CD8-positive, alpha-beta memory T cell (primary cell): ENCODE data around the gene ZCCHC10. TPM values are rescaled to one million over a fixed set of nuclear protein-coding genes. Genes with fewer than 3 reads are reported as not detected.

Experiments
- CTCF ChIA-PET: fragments of 350-600 bp; sonication (Branson Sonifier 250); formaldehyde crosslinking; loops from one replicate; lab custom pipeline; 2021; ENCODE audit warnings: antibody characterized with exemption; lab: Charles Lee
- POLR2A ChIA-PET: fragments of 350-600 bp; sonication (Branson Sonifier 250); formaldehyde crosslinking; loops from one replicate; lab custom pipeline; 2021; ENCODE audit warnings: antibody characterized with exemption; lab: Charles Lee
- DNase-seq, 5 donors: peaks; one replicate each; pipeline versions ENCODE4 v3.0.0 to v3.0.0-alpha.2; 2020 to 2022; ENCODE audit warnings: mixed read lengths in 1 of 5
- H3K27ac ChIP-seq: one replicate; pipeline ENCODE4 v1.7.0; 2013; ENCODE audit warnings: low read depth, mild to moderate bottlenecking, low read length, moderate library complexity
- H3K27me3 ChIP-seq: 2 replicates; pipeline ENCODE4 v1.7.0; 2013; ENCODE audit warnings: low read length, mild to moderate bottlenecking; ENCODE audit not compliant: insufficient read depth, poor library complexity, severe bottlenecking
- H3K36me3 ChIP-seq: 2 replicates; pipeline ENCODE4 v1.7.0; 2013; ENCODE audit warnings: mild to moderate bottlenecking, low read length, moderate library complexity; ENCODE audit not compliant: insufficient read depth
- H3K4me1 ChIP-seq: 2 replicates; pipeline ENCODE4 v1.7.0; 2013; ENCODE audit warnings: mild to moderate bottlenecking, low read length, moderate library complexity; ENCODE audit not compliant: insufficient read depth
- H3K4me3 ChIP-seq: 2 replicates; pipeline ENCODE4 v1.7.0; 2013; ENCODE audit warnings: mild to moderate bottlenecking, low read length
- H3K9me3 ChIP-seq: 2 replicates; pipeline ENCODE4 v1.7.0; 2013; ENCODE audit warnings: mild to moderate bottlenecking, low read length
- H3K27ac Mint-ChIP-seq, 8 donors: one replicate each; pipeline ENCODE4 v1.8.0; 2020 to 2021; ENCODE audit warnings: mixed read lengths in 8 of 8, mild to moderate bottlenecking in 6 of 8, inconsistent platforms in 3 of 8, moderate library complexity in 3 of 8
- H3K27me3 Mint-ChIP-seq, 2 donors: one replicate each; pipeline ENCODE4 v1.8.0; 2020 to 2021; ENCODE audit warnings: mixed read lengths in 2 of 2, mild to moderate bottlenecking in 1 of 2, moderate library complexity in 1 of 2
- H3K36me3 Mint-ChIP-seq, 3 donors: one replicate each; pipeline ENCODE4 v1.8.0; 2020 to 2021; ENCODE audit warnings: mixed read lengths in 3 of 3, inconsistent platforms in 1 of 3, mild to moderate bottlenecking in 1 of 3
- H3K4me1 Mint-ChIP-seq, 3 donors: one replicate each; pipeline ENCODE4 v1.8.0; 2020 to 2021; ENCODE audit warnings: mixed read lengths in 3 of 3, inconsistent platforms in 1 of 3, mild to moderate bottlenecking in 1 of 3
- H3K4me3 Mint-ChIP-seq, 7 donors: one replicate each; pipeline ENCODE4 v1.8.0; 2020 to 2021; ENCODE audit warnings: mixed read lengths in 7 of 7, mild to moderate bottlenecking in 6 of 7, moderate library complexity in 4 of 7, inconsistent platforms in 2 of 7
- H3K9me3 Mint-ChIP-seq, 5 donors: one replicate each; pipeline ENCODE4 v1.8.0; 2020 to 2022; ENCODE audit warnings: mixed read lengths in 5 of 5, mild to moderate bottlenecking in 3 of 5, moderate library complexity in 2 of 5, inconsistent platforms in 1 of 5
- polyA plus RNA-seq: library from polyadenylated mRNA; unstranded; fragments of 300-500 nt; fragmentation: Illumina TruSeq; gene quantifications from one replicate; pipeline ENCODE4 v1.2.3, GENCODE V29; 2021
- total RNA-seq, 2 experiments: library from RNA; stranded (reverse); gene quantifications; one replicate each; pipeline ENCODE4 v1.2.3, GENCODE V29; 2021

ZCCHC10 gene
- total RNA-seq (10 to 100 TPM; 31.8 to 35.0 TPM), polyA plus RNA-seq (40.0 TPM)

DNA sequence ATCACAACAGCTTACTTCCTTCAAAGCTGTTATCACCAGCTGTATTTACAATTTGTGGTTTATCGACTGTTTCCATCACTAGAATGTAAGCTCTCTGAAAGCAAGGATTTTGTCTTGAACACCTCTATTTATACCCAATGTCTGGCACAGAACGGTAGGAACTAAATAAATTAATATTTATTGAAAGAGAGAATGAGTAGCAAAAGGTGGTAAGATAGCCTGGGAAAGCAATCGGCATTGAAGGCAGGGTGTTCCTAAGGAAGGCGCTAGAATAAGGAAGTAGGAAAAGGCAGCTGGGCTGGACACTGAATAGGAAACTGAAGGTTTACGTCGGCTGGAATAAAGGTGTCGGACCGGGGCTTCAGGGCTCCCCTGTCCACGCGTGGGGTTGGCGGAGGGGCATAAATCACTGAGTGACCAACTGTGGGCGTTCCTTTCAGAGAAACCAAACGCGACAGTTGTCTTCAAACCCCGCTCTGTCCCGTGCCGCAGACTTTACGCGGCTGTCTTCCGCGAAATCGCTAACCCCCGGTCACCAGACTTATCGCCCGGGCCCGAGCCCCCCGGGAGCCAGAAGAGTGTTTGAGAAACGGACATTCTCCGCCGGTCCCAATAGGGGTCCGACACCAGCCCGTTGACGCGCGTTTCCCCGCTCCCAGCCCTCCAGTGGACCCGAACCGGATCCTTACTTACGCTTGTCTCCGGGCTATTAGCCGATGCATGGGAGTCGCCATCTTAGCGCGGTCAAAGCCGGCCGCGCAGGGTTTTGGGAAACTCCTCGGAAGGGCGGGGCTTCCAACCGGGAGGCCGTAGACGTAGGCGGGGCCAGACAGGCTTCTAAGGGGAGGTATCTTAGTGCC, at the start of gene ZCCHC10:
Gene ZCCHC10, minus strand, starts transcription at position 746 of the 860 bp plus-strand sequence. Its CDS starts 12 bp downstream, at position 734.
- Mint-ChIP-seq H3K4me3 (peak within 1 kb of the TSS; percentile 94 to 99 (median 96)), H3K27me3 (peaks cover 0 to 3% of the 10 kb centered on the region in 2 donors), H3K9me3 (no peaks in the 10 kb centered on the region), H3K27ac (peak within 1 kb of the TSS; percentile 95 to 100 (median 96)), H3K4me1 (peaks cover 21 to 39% (median 34%) of the 10 kb centered on the region in 3 donors), H3K36me3 (peaks cover 0 to 26% (median 5%) of the 10 kb centered on the region in 3 donors)
- peak; percentile 84 to 93 (median 88) for DNase-seq
- no peaks in the 10 kb centered on the region for H3K9me3 ChIP-seq
- POLR2A ChIA-PET: interaction anchor here (1.9 kb wide), 1 partner anchor 25 kb away, joined by 15 read pairs; the partner anchor contains the start of gene HSPA4
- no peaks in the 10 kb centered on the region for H3K27me3 ChIP-seq
- H3K4me1 ChIP-seq: peaks cover 14% of the 10 kb centered on the region
- H3K4me3 ChIP-seq: peak within 1 kb of the TSS; percentile 80
- no peaks in the 10 kb centered on the region for H3K36me3 ChIP-seq
- CTCF ChIA-PET: interaction anchor here (0.6 kb wide), 2 partner anchors 35 to 54 kb away, joined by 3 to 4 read pairs; no protein-coding TSS in a partner anchor
- H3K27ac ChIP-seq: peak within 1 kb of the TSS; percentile 85

DNA sequence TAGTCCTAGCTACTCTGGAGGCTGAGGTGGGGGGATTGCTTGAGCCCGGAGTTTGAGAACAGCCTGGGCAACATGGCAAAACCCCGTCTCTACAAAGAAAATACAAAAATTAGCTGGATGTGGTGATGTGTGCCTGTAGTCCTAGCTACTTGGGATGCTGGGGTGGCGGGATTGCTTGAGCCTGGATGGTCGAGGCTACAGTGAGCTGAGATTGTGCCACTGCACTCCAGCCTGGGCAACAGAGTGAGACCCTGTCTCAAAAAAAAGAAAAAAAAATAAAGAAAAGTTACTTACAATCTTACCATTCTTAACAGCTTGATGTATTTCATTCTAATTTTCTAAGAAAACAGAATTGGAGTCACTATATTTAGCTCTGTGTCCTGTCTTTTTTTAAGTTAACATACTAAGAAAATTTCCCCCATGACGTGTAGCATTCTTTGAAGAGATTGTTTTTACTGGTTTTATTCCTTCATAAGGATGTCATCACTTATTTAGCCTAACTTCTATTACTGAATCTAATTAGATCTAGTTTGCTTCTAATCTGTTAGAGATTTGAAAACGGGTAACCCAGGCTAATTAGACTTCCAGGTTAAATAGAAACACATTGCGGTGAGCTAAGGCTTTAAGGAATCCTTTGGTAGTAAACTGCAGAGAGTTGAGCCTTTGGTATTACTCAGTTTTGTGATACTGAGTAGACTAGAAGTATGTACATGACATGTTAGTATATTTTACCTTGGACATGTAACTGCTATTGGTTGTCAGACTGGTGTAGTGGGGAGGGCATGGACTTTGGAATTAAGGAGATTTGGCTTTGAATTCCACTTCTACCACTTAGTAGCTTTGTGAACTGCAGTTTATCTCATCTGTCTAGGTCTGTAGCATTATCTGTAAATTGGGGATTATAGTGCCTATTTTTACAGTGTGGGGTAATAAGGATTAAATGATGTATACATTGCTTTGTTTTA, 49.5 kb upstream of the ZCCHC10 start:
- H3K9me3 ChIP-seq: no peaks in the 10 kb centered on the region
- no peak for DNase-seq
- H3K4me3 ChIP-seq: no peak overlapping the region
- CTCF ChIA-PET: no interaction called here
- no peak overlapping the region for H3K27ac ChIP-seq
- no peak overlapping the region for H3K4me3 Mint-ChIP-seq
- peaks cover 22 to 35% (median 28%) of the 10 kb centered on the region in 3 donors for H3K4me1 Mint-ChIP-seq
- H3K9me3 Mint-ChIP-seq: no peaks in the 10 kb centered on the region
- peak overlapping the region in 3 of 8 donors; percentile 5 to 80 (median 6) for H3K27ac Mint-ChIP-seq
- H3K36me3 Mint-ChIP-seq: peaks cover 19 to 79% (median 20%) of the 10 kb centered on the region in 3 donors
- POLR2A ChIA-PET: no interaction called here
- H3K4me1 ChIP-seq: no peaks in the 10 kb centered on the region
- H3K27me3 ChIP-seq: no peaks in the 10 kb centered on the region
- no peaks in the 10 kb centered on the region for H3K27me3 Mint-ChIP-seq
- peaks cover 38% of the 10 kb centered on the region for H3K36me3 ChIP-seq

- Histone ChIP-seq H3K36me3 (peaks cover 50% of the 10 kb centered on the region), H3K4me1 (no peaks in the 10 kb centered on the region), H3K4me3 (no peak overlapping the region), H3K27ac (no peak overlapping the region), H3K27me3 (no peaks in the 10 kb centered on the region), H3K9me3 (no peaks in the 10 kb centered on the region)
- DNase-seq: no peak
- Mint-ChIP-seq H3K27ac (peak overlapping the region in 5 of 8 donors; percentile 17 to 74 (median 44)), H3K36me3 (peaks cover 23 to 90% (median 30%) of the 10 kb centered on the region in 3 donors), H3K9me3 (no peaks in the 10 kb centered on the region), H3K4me3 (no peak overlapping the region), H3K27me3 (peaks cover 0 to 2% of the 10 kb centered on the region in 2 donors), H3K4me1 (peaks cover 14 to 31% (median 18%) of the 10 kb centered on the region in 3 donors)
- ChIA-PET POLR2A (interaction anchor here (0.6 kb wide), 1 partner anchor 112 kb away, joined by 4 read pairs; no protein-coding TSS in a partner anchor), CTCF (no interaction called here)
Observed at GRCh38 chr5:133072021-133072420, 45.7 kb upstream of the ZCCHC10 start.

DNA sequence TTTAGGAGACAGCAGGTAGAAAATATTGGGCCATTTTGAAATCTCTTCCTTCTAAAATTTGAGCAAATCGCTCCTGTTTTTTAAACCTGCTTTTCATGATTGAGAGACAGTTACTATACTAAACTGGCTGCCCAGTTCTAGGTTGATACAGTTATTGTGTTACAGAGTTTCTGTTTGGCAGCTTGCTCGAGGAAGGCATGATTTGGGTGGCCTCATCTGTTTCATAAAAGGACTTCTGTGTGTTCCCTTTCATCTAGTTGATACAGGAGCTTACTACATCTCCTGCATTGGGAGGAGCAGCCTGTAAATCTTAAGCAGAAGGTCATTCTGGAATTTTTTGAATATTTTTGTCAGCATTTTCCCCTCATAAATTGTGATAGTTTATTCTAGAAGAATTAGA, 39.7 kb upstream of the ZCCHC10 start:
- CTCF ChIA-PET: no interaction called here
- peaks cover 0 to 2% of the 10 kb centered on the region in 2 donors for H3K27me3 Mint-ChIP-seq
- peaks cover 30 to 58% (median 40%) of the 10 kb centered on the region in 3 donors for H3K4me1 Mint-ChIP-seq
- H3K36me3 ChIP-seq: peaks cover 14% of the 10 kb centered on the region
- H3K4me3 Mint-ChIP-seq: no peak overlapping the region
- POLR2A ChIA-PET: no interaction called here
- H3K9me3 ChIP-seq: no peaks in the 10 kb centered on the region
- peak overlapping the region in 5 of 8 donors; percentile 31 to 74 (median 51) for H3K27ac Mint-ChIP-seq
- DNase-seq: no peak
- H3K9me3 Mint-ChIP-seq: no peaks in the 10 kb centered on the region
- peaks cover 16% of the 10 kb centered on the region for H3K4me1 ChIP-seq
- peaks cover 4 to 64% (median 14%) of the 10 kb centered on the region in 3 donors for H3K36me3 Mint-ChIP-seq
- H3K4me3 ChIP-seq: no peak overlapping the region
- no peak overlapping the region for H3K27ac ChIP-seq
- no peaks in the 10 kb centered on the region for H3K27me3 ChIP-seq

DNA sequence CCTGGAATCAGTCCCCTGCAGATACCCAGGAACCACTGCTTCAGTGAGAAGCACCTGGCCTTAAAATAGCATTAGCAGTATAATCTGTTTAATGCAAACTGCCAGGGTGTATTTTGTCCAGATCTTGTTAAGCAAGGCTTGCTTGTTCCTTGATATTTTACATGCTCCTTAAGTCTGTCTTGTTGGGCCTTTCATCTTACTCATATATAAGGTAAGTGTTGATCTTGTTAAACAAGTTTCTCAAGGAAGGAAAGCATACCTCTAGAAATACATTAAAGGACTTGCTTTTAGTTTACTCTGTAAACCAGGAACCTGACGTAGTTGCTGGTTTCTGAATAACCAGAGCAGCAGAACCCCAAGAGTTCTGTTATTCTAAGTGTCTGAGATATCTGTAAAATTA, 39.1 kb upstream of the ZCCHC10 start:
- H3K36me3 ChIP-seq: peaks cover 8% of the 10 kb centered on the region

DNA sequence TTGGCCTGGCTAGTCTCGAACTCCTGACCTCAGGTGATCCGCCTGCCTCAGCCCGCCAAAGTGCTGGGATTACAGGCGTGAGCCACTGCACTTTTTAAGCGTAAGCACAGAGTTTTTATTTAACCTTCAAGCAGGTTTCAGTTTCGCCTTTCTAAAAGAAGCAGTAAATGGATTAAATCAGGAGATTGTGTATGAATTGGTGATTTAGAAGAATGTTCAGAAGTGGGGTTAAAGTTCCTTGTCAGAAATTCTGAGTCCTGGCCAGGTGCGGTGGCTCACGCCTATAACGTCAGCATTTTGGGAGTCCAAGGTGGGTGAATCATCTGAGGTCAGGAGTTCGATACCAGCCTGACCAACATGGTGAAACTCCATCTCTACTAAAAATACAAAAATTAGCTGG, 37.6 kb upstream of the ZCCHC10 start:
- ChIA-PET POLR2A (no interaction called here), CTCF (no interaction called here)
- H3K9me3 Mint-ChIP-seq: no peaks in the 10 kb centered on the region
- Histone ChIP-seq H3K27ac (no peak overlapping the region), H3K36me3 (peaks cover 6% of the 10 kb centered on the region), H3K27me3 (no peaks in the 10 kb centered on the region), H3K4me1 (peaks cover 19% of the 10 kb centered on the region), H3K9me3 (no peaks in the 10 kb centered on the region), H3K4me3 (no peak overlapping the region)
- no peak overlapping the region for H3K4me3 Mint-ChIP-seq
- no peak for DNase-seq
- peaks cover 34 to 68% (median 49%) of the 10 kb centered on the region in 3 donors for H3K4me1 Mint-ChIP-seq
- peaks cover 4 to 45% (median 10%) of the 10 kb centered on the region in 3 donors for H3K36me3 Mint-ChIP-seq
- H3K27me3 Mint-ChIP-seq: no peaks in the 10 kb centered on the region
- H3K27ac Mint-ChIP-seq: peak overlapping the region in 1 of 8 donors; percentile 32

More for the DNA sequence above, 39.1 kb upstream of the ZCCHC10 start:
- DNase-seq: no peak
- no peaks in the 10 kb centered on the region for H3K9me3 ChIP-seq
- Mint-ChIP-seq H3K36me3 (peaks cover 4 to 59% (median 13%) of the 10 kb centered on the region in 3 donors), H3K27me3 (peaks cover 0 to 2% of the 10 kb centered on the region in 2 donors), H3K4me3 (no peak overlapping the region), H3K27ac (peak overlapping the region in 1 of 8 donors; percentile 52), H3K4me1 (peaks cover 30 to 57% (median 42%) of the 10 kb centered on the region in 3 donors), H3K9me3 (no peaks in the 10 kb centered on the region)
- H3K4me3 ChIP-seq: no peak overlapping the region
- CTCF ChIA-PET: no interaction called here
- no peaks in the 10 kb centered on the region for H3K27me3 ChIP-seq
- peaks cover 16% of the 10 kb centered on the region for H3K4me1 ChIP-seq
- H3K27ac ChIP-seq: no peak overlapping the region
- POLR2A ChIA-PET: no interaction called here

- peak overlapping the region in 6 of 8 donors; percentile 2 to 76 (median 8) for H3K27ac Mint-ChIP-seq
- CTCF ChIA-PET: no interaction called here
Observed at GRCh38 chr5:133062276-133062675, 35.9 kb upstream of the ZCCHC10 start.

More at GRCh38 chr5:133062276-133062675, 35.9 kb upstream of the ZCCHC10 start:
- H3K4me1 ChIP-seq: peaks cover 26% of the 10 kb centered on the region
- no peaks in the 10 kb centered on the region for H3K9me3 ChIP-seq
- H3K27me3 Mint-ChIP-seq: no peaks in the 10 kb centered on the region
- peak overlapping the region in 1 of 7 donors; percentile 5 for H3K4me3 Mint-ChIP-seq
- no peak overlapping the region for H3K27ac ChIP-seq
- H3K36me3 Mint-ChIP-seq: peaks cover 0 to 29% (median 0%) of the 10 kb centered on the region in 3 donors
- no peaks in the 10 kb centered on the region for H3K36me3 ChIP-seq
- H3K27me3 ChIP-seq: no peaks in the 10 kb centered on the region
- peaks cover 39 to 74% (median 54%) of the 10 kb centered on the region in 3 donors for H3K4me1 Mint-ChIP-seq
- POLR2A ChIA-PET: interaction anchor here (0.6 kb wide), 1 partner anchor 19 kb away, joined by 5 read pairs; no protein-coding TSS in a partner anchor
- no peaks in the 10 kb centered on the region for H3K9me3 Mint-ChIP-seq
- H3K4me3 ChIP-seq: no peak overlapping the region
- no peak for DNase-seq
